A673 (cell line): ENCODE measurements around the gene TYRO3. TPM values are rescaled to one million over a fixed set of nuclear protein-coding genes. Genes with fewer than 3 reads are reported as not detected.

ENCODE experiments used
- BruUV-seq: library from RNA; stranded (reverse); fragments of 400-500 nt; replicated peaks from 2 replicates; lab custom pipeline; 2021; lab: Mats Ljungman, UMichigan
- CTCF ChIA-PET: fragments of 300-600 bp; sonication (Branson Sonifier 250); formaldehyde crosslinking; loops from one replicate; lab custom pipeline; 2022; ENCODE audit warnings: antibody characterized with exemption; lab: Charles Lee
- POLR2A ChIA-PET: fragments of 300-600 bp; sonication (Branson Sonifier 250); formaldehyde crosslinking; loops from one replicate; lab custom pipeline; 2022; ENCODE audit warnings: antibody characterized with exemption; ENCODE audit not compliant: low non-redundant PET; lab: Charles Lee
- DNase-seq: peaks from one replicate; pipeline ENCODE4 v3.0.0-alpha.2; 2015; ENCODE audit warnings: low spot score
- H3K27ac ChIP-seq: fragments of 200-600 bp; sonication (generic); 2 replicates; pipeline ENCODE4 v1.5.1; 2016; ENCODE audit warnings: mixed run types, low read depth, mild to moderate bottlenecking, mixed read lengths, antibody characterized with exemption, low read length; ENCODE audit not compliant: poor library complexity, severe bottlenecking
- H3K27me3 ChIP-seq: fragments of 200-600 bp; sonication (generic); replicated peaks from 2 replicates; pipeline ENCODE4 v1.6.1; 2017; ENCODE audit warnings: mixed run types, low read depth, mild to moderate bottlenecking, mixed read lengths, antibody characterized with exemption, low read length; ENCODE audit not compliant: insufficient read depth, poor library complexity
- H3K36me3 ChIP-seq: fragments of 200-600 bp; sonication (generic); 2 replicates; pipeline ENCODE4 v1.6.1; 2016; ENCODE audit warnings: mixed run types, mild to moderate bottlenecking, mixed read lengths, antibody characterized with exemption, low read length; ENCODE audit not compliant: insufficient read depth, poor library complexity, severe bottlenecking
- H3K4me1 ChIP-seq: fragments of 200-600 bp; sonication (generic); 2 replicates; pipeline ENCODE4 v1.6.1; 2017; ENCODE audit warnings: mixed run types, mild to moderate bottlenecking, mixed read lengths, antibody characterized with exemption, low read length; ENCODE audit not compliant: insufficient read depth, poor library complexity, severe bottlenecking
- H3K4me3 ChIP-seq: fragments of 200-600 bp; sonication (generic); 2 replicates; pipeline ENCODE4 v1.5.1; 2016; ENCODE audit warnings: low read depth, mixed run types, mild to moderate bottlenecking, mixed read lengths, low read length; ENCODE audit not compliant: poor library complexity, severe bottlenecking
- H3K9me3 ChIP-seq: fragments of 200-600 bp; sonication (generic); 2 replicates; pipeline ENCODE4 v1.6.1; 2016; ENCODE audit warnings: mixed run types, low read depth, mild to moderate bottlenecking, mixed read lengths, antibody characterized with exemption, low read length; ENCODE audit not compliant: poor library complexity, severe bottlenecking
- EZH2 ChIP-seq: fragments of 200-600 bp; sonication (generic); IDR thresholded peaks from 2 replicates; pipeline ENCODE4 v1.6.1; 2017; ENCODE audit warnings: borderline replicate concordance, low read depth, mild to moderate bottlenecking, mixed read lengths, antibody characterized with exemption, low read length; ENCODE audit not compliant: poor library complexity, severe bottlenecking
- intact Hi-C: fragments of 100-400 bp; cut with micrococcal nuclease; formaldehyde crosslinking; loops from one replicate; pipeline ENCODE4 v1.10.0; 2022; ENCODE audit not compliant: unreplicated experiment
- total RNA-seq: library from RNA; stranded (reverse); gene quantifications from 2 replicates; pipeline ENCODE4 v1.2.3, GENCODE V29; 2021
- TF ChIP-seq, protein P1 (sequence below): fragments of 300-800, 200-600 bp; sonication (generic); conservative IDR thresholded peaks from 2 replicates; pipeline ENCODE4 v1.5.1; 2017; ENCODE audit warnings: low read depth, mild to moderate bottlenecking, antibody characterized with exemption, low read length, moderate library complexity, mixed read lengths

Gene TYRO3
- total RNA-seq, 1 experiment from 2014 or later: 26.0 TPM

- ChIA-PET CTCF (no interaction called here), POLR2A (no interaction called here)
- BruUV-seq: no TSS peak
- H3K27ac ChIP-seq: no peak overlapping the region
- TF ChIP-seq EZH2: no peak
- TF ChIP-seq, protein P1, sequence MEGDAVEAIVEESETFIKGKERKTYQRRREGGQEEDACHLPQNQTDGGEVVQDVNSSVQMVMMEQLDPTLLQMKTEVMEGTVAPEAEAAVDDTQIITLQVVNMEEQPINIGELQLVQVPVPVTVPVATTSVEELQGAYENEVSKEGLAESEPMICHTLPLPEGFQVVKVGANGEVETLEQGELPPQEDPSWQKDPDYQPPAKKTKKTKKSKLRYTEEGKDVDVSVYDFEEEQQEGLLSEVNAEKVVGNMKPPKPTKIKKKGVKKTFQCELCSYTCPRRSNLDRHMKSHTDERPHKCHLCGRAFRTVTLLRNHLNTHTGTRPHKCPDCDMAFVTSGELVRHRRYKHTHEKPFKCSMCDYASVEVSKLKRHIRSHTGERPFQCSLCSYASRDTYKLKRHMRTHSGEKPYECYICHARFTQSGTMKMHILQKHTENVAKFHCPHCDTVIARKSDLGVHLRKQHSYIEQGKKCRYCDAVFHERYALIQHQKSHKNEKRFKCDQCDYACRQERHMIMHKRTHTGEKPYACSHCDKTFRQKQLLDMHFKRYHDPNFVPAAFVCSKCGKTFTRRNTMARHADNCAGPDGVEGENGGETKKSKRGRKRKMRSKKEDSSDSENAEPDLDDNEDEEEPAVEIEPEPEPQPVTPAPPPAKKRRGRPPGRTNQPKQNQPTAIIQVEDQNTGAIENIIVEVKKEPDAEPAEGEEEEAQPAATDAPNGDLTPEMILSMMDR: no peak
- H3K27me3 ChIP-seq: no peaks in the 10 kb centered on the region
- intact Hi-C loops: no loop called here
- H3K9me3 ChIP-seq: no peaks in the 10 kb centered on the region
- no peak overlapping the region for H3K4me3 ChIP-seq
- DNase-seq: no peak
- H3K4me1 ChIP-seq: no peaks in the 10 kb centered on the region
- H3K36me3 ChIP-seq: peaks cover 28% of the 10 kb centered on the region
Observed at GRCh38 chr15:41536866-41537265, 22.1 kb upstream of the TYRO3 start.

DNA sequence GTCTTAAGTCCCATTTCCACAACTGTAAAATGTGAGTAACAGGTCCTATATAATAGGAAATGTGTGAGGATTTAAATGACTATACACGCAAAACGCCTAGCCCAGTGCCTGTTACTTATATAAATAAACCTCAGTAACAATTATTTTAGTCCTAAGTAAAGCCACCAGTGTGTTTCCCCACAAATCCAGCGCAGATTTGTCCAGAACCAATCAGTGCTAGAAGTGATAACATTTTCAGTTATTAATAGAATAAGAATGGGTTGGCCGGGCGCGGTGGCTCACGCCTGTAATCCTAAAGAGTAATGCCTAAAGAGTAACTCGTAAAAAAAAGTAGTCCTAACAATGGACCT is 15.5 kb upstream of the TYRO3 start:
- BruUV-seq: no TSS peak
- Histone ChIP-seq H3K27me3 (no peaks in the 10 kb centered on the region), H3K9me3 (no peaks in the 10 kb centered on the region), H3K4me1 (no peaks in the 10 kb centered on the region), H3K27ac (peak overlapping the region; percentile 80), H3K4me3 (peak overlapping the region; percentile 85), H3K36me3 (no peaks in the 10 kb centered on the region)
- TF ChIP-seq, protein P1: no peak
- TF ChIP-seq EZH2: no peak
- intact Hi-C loops: no loop called here
- ChIA-PET POLR2A (interaction anchor here (0.5 kb wide), 1 partner anchor 21 kb away, joined by 5 read pairs; no protein-coding TSS in a partner anchor), CTCF (interaction anchor here (1.3 kb wide), 1 partner anchor 14 kb away, joined by 6 read pairs; no protein-coding TSS in a partner anchor)
- DNase-seq: no peak

DNA sequence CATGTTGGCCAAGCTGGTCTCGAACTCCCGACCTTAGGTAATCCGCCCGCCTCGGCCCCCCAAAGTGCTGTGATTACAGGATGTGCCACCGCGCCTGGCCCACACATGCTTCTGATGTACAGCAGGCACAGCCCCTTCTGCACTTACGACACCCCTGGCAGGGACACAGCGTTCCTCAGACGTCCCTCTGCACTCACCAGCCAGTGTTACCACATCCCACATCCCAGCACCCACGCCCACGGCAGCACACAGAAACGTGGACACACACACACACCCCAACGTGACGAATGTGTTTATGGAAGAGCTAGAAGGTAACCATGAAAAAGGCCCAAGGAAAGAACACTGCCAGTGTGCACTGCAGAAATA is 14.4 kb upstream of the TYRO3 start:
- intact Hi-C loops: no loop called here
- DNase-seq: no peak
- POLR2A ChIA-PET: interaction anchor here (0.6 to 0.7 kb wide), 2 partner anchors 68 to 93 kb away, joined by 7 to 24 read pairs; no protein-coding TSS in a partner anchor
- H3K27ac ChIP-seq: peak overlapping the region; percentile 80
- no TSS peak for BruUV-seq
- TF ChIP-seq, protein P1: no peak
- TF ChIP-seq EZH2: no peak
- H3K4me3 ChIP-seq: peak overlapping the region; percentile 85
- CTCF ChIA-PET: interaction anchor here (1.3 kb wide), 1 partner anchor 13 kb away, joined by 6 read pairs; no protein-coding TSS in a partner anchor
- no peaks in the 10 kb centered on the region for H3K4me1 ChIP-seq
- H3K27me3 ChIP-seq: no peaks in the 10 kb centered on the region
- no peaks in the 10 kb centered on the region for H3K36me3 ChIP-seq
- no peaks in the 10 kb centered on the region for H3K9me3 ChIP-seq
